HuH-7 (cell line): ENCODE data around the gene VSIG4.

Source experiments
- DNase-seq: peaks from one replicate; pipeline ENCODE4 v3.0.0; 2011; ENCODE audit warnings: low spot score

VSIG4 gene

DNA sequence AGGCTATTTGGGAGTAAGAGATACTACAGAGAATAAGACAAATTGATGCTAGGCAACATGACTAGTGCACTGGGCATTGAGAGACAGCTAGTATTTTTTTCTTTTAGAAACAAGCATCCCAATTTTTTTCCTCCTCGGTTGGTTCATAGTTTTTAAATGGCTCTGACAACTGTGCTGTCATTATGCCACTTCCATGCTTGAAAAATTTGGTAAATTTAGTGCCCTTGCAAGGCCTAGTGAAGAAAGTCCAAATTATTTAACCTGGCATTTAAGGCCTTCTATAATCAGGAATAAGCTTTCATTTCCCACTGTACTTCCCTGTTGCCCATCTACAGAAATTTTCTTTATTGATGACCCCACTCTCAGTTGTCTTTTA is 15.8 kb downstream of the VSIG4 start:
- DNase-seq = no peak

DNA sequence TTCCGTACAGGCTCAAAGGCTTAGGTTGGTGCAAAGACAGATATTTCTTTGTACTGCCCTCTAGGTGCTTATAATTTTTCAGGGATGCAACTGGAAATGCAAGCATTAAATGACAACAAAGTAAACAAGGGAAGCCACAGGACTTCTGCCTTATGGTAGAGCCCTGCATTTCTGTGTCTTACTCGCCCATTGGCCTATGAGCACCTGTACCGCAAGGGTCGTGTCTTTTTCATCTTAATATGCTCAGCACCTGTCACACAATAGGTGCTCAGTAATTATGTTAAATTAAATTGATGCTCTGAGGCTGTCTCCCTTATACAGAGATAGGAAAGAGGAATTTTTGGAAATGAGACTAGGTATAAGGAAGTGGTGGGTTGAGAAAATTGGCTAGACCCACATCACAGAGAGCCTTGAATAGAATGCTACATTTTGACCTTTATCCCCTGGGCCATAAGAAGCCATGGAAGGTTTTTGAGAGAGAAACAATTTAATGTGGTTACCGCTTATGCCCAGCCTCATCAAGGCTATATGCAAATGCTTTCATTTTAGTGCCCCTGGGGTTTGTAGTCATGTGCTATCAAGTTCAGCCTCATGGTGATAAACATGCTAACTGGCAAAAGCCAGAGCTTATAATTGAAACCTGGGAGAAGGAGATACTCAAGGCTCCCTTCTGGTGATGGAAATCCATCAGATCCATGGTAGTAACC is 16.3 kb downstream of the VSIG4 start:
- no peak for DNase-seq

DNA sequence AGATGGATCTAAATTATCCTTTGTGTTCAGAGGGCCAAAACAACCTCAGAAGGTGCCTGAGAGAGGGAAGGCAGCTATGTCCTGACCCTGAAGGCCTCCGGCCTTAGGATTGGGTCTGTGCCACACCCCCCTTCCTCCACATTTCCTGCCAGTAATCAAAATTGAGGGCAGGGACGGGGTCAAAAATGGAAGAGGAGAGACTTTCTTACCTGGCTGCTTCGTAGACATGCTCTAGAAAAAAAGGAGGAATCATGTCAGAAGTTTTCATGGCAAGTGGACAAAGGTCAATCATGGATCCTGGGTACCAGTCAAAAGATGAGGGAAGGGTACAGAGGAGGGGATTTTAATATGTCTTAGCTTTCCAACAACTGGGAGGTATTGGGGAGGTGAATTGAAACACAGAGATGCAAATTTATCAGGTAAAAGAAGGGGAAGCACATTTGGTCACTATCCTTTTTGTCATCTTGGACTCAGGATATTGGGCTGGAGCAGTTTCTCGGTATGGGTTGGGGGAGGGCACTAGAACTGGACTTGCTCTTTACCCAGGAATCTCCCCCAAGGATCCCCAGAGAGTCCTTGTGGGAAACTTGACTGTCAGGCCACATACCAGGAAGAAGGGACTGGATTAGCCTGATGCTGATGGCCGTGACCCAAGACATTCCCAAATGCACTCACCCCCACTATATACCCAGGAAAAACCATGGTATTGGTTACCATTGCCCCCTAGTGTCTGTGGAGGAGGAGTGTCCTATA is 17.1 kb downstream of the VSIG4 start:
- DNase-seq = no peak

DNA sequence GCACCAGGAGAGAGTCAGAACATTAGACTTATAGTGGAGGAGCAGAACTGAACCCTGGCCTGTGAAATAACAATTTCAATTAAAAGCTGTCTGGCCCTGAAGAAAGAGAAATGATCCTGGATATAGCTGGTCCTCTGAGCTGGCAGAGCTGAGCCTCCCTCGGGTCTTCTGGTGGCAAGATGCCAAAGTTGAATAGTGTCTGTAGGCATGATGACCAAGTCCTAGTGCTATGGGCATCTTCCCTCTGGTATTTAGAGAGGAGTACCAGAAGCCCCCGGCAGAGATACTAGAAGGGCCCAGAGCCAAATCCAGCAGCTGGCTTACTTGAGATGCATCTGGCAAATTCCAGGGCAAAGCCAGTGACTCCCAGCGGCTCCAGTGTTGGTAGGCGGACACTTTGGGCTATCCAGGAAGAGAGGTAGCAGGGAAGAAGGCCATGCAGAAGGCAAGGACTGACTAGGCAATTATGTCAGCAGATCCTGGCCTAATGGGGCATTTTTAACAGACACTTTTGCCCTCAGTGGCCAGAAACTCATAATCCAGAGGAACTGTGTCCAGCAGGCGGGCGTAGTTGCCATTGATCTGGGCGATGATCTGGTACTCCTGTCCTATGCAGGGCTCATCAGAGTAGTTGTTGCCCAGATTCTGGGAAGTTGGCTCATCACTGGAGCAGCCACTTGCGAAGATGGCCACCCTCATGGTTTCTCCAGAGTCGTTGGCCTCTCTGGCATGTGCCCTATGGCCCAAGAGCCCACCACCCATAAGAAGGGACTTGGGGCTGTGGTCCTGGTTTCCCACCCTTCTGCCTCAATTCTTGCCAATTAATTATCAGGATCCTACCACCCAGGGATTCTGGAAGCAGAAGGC is 17.9 kb downstream of the VSIG4 start:
- DNase-seq = no peak

DNA sequence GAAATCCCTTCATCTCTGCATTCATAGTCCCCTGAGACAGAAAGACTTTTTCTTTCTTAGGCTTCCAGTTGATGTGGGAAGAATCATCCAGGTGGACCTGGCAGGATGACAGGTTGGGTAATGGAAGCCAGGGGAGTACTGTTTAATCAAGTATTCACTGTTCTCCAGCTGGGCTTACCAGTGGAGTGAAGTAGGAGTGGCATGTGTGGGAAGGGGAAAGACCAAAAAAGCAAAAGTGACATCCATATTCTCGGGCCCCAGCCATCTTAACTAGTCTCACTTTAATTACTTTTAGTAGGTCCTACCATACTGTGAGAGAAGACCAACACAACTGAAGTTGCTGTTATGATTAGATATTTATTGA is 18.5 kb downstream of the VSIG4 start:
- no peak for DNase-seq

DNA sequence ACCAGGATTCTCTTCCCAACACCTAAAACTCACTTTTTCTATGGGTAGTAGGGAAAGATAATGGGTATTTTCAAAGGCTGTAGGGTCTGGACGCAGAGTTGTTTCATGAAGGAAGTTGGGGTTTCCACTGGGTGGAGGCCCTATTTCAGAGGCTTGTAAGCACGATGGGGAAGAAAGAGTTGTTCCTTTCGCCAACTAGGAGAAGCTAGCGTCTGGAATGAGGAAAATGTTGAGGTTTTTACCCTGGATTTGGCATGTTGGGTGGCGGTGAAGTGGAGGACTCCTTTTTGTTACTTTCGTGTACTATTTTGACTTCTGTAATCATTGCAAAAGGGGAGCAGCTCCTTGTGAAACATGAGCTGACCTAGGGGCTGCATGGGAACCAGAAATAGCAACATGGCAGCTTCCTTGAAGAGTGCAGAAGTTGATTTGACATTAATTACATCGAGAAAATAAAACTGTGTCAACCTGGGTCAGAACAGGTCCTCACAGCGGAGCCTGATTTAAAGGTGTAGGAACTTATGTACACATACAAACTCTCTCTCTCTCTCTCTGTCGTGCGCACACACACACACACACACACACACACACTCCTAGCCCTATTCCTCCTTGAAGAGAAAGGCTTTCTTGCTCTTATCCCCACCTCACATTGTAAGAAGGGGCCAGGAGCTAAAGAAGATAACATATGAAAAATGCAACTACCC is 19.1 kb downstream of the VSIG4 start:
- no peak for DNase-seq

DNA sequence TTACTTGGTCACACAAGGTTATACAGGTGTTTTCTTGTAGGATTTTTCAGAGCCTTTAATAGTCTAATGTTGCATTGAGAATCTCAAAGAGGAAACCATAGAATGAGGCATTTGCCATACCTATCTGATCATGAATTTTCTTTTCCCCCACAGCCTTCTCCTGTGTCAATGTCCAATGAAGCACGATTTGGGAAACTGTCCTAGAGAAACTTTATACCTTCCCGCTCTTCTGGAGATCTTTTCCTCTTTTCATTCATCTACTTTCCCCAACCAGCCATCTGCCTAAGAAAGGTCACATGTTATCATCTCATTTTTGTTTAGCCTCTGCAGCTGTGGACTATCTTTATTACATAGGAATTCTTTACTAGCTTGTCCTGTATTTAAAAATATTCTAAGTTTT is 19.9 kb downstream of the VSIG4 start:
- DNase-seq = no peak

DNA sequence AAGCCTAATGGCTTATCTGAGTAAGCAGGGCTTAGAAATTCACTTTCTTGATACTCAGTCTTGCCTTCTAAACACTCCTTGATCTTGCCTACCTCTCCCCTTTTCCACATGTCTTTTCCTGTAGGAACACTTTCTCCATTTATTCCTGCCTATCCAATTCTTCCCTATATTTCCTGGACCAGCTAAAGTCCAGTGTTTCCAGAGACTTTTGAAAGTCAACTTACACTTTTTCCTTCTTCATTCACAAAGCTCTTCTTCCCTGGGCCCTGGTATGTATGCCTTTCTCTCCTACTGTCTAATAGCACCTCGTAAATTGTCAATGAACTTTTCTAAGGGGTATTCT is 20.6 kb downstream of the VSIG4 start:
- no peak for DNase-seq

DNA sequence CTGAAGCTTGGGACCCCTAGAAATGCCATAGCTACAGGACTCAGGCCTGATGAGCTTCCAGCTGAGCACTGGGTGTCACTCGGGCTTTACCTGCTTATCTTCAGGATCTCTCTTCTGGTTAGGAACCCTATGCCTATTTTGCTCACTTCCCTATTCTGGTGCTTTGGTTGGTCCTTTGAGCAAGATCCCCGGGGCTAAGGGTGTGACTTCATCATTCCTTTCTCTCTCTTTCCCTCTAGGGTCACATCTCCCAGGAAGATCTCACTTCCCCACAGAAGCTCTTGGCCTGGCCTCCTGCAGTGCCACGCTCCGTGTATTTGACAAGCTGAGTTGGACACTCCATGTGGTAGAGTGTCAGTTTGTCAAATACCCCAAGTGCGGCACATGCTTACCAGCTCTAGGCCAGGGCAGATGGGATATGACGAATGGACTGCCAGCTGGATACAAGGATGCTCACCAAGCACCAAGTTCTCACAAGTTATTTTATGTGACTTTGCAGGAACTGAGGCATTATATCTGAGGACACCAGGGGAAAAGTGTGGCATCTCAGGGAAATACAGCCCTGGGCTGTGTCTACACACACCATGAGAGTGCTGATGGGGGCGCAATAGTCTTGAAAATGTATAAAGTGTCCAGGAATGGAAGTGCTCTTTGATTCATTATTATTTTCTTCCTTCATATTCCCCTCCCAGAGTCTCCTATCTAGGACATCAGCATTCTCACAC is 21.1 kb downstream of the VSIG4 start:
- no peak for DNase-seq

DNA sequence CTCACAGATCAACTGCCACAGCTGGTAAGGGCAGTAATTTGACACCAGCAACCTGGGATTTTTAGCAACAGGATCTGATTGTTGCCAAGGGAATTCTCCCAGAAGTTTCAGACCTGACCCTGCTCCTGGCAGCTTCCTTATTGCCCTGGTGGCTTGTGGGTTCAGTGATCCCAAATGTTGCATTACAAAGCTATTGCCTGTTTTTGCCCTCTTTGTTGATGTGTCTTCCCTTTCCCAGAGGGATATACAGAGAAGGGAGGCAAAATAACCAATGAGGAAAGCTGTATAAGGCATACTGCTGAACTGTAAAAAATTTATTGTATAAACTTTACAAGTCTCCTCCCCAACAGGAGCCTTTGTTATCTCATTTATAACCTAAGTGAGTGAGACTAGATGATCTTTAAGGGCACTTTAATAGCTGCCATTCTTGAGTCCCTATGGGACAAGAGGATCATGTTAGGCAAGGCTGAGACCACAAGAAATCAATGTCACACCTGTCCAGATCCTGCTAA is 22.2 kb downstream of the VSIG4 start:
- DNase-seq = no peak

DNA sequence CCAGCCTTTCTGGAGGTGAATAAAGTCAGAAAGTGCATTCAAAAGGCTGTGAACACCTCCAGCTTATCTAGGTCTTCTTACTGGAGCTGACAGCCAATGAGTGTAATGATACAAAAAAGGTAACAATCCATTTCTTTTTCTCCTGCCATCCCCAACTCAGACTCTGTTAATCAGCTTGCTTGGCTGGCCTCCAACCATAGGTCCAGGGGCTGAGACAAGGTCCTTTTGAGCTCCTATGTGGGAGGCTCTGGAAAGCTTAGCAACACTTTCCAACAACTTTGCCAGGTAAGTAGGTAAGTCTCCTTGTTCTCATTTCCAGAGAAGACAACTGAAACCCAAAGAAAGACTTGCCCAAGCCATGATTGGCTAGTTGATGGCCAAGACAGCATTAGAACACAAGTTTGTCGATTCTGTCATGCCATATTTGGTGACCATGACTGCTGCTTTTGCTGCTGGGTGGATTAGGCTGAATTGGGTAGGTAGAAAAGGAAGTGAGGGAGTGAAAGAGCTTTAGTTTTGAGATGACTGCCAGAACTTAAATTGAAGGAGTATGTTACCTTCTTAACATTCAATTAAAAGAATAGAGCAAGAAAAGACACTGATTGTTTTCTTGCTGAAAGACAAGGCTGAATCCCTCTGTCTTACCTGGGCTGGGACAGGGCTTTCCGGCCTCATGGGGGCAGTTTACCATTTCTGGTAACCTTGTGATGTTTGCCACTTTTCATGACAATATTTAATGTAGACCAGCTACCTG is 22.8 kb downstream of the VSIG4 start:
- no peak for DNase-seq

DNA sequence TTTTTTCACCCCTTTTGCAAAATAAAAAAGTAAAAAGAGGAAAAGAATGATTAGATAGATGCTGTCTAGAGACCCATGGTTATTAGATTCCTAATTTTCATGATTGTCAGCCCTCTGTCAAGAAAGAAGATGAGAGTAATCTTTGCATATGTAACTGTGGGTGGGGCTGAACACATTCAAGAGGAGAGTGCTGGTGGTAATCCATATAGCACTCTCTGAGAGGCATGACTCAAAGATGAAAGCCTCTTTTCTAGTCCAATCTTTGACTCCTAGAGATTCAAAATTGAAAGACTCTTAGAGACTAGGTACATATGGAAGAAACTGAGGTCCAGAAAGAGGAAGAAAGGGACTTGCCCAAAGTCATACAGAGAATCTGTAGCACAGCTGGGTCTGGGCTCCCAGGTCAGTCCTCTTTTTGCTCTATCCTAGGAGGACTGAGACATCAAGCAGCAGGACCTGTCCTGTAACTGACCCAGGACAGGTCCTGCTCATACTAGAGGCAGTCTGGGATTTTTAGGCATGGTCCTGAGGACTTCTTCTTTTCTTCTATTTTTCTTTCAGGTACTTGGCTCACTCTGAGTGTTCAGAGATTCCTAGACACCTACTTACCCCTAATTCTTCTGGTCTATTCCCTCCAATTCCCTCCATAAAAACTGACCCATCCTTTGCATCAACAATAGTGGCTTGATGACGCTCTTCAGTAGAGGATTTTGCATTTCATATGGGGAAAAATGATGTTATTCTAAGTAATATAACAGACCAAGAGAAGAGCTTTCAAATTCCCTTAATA is 23.8 kb downstream of the VSIG4 start:
- no peak for DNase-seq

DNA sequence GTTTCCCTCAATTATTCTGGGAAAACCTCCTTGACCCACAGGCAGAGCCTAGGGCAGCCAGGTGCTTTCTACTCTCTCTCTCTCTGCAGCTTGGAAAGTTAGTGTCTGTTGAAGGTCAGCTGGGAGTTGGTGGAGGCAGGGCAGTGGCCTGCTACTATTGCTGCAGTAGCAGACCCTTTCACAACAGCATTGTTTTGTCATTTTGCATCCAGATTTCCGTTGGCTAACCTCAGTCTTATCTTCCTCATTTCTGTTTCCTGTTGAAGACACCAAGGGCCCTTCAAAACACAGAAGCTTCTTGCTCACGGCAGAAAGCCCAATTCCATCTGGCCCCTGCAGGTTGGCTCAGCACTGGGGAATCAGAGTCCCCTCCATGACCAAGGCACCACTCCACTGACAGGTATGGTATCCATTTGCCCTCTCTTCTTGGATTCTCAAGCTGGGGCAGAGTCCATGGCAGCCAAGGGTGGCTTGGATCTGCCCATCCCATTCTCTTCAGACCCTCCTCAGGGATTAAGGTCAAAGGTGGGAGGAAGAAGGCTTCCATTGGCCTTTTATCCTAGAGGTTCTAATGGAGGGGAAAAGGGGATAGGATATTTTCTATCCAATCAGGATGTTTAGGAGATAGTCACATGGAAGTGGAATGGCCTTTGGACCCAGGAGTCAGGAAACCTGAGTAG is 24.6 kb downstream of the VSIG4 start:
- no peak for DNase-seq

DNA sequence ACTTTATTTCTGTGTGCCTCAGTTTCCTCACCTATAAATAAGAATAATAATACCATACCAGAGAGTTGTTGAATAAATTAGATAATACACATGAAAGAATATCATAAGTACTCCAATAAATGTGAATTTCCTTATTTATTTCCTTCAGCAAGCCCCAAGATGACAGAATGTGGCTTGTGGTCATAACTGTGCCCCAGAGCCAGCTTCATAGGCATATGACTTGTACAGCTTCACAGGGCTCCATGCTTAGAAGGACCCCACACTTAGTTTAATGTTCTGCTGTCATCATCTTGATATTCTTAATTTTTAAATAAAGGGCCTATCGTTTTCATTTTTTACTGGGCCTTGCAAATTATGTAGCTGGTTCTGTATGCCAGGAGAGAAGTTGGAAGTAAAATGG is 25.3 kb downstream of the VSIG4 start:
- DNase-seq = no peak

DNA sequence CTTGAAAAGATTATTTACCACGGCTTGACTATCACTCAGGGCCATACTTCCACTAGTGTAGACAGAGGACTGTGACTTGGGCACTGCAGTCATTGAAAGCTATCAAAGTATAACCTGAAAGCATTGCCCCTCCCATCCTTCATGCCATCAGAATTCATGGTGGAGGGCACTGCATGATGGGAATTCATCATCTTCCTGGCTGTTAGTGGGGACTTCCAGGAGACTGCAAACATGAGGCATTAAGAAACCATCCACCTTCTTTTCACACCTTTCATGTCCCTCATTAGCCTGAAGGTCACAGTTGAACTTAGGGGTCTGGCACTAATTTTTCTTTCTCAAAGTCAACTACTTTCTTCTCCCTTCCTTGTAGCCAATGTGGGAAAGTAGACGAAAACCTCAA is 25.8 kb downstream of the VSIG4 start:
- DNase-seq = no peak

DNA sequence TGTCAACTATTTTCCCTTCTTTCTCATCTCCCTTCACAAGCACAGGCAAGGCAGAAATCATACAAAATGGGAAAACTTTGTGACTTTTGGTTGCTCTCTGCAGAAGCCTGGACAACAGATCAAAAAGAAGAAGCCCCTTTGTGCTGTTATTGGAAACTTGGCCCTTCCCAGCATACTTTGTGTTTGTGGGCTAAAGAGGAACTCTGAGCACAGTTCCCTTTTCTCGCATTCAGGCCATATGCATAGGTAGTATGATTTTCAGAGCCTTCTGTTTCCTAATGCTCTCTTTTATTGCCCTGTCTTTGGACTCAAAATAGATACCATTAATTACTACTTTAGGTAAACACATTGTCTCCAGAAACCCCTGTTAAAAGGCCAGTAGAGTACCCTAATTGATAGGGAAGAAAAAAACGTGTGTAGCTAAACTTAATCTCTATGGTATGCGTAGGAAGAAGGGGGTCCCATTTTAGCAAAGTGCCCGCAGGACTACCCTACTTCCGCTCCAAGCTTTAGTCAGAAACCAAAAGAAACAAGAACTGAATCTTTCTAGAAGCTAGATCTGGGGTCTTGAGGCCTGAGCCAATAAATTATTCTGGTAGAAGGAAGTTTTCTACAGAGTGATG is 26.6 kb downstream of the VSIG4 start:
- no peak for DNase-seq

DNA sequence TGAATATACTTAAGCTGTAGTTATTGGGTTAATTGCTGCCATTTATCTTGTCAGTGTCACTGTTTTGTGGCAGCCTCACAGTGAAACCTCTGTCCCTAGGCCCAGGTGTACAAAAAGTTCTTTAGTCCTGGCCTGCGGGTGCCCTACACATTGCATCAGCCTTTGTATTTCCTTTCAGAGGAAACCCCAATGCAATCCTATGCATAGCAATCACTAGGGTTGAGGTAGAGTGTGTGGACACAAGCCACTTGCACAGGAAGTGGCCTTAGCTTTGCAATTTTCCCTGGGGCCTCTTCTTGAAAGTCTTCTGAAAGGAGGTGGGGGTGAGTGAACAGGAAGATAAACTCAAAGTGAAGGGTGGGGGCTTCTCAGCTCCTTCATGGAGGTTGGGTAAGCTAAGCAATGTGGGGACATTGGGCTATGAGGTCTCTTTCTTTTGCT is 27.8 kb downstream of the VSIG4 start:
- no peak for DNase-seq

DNA sequence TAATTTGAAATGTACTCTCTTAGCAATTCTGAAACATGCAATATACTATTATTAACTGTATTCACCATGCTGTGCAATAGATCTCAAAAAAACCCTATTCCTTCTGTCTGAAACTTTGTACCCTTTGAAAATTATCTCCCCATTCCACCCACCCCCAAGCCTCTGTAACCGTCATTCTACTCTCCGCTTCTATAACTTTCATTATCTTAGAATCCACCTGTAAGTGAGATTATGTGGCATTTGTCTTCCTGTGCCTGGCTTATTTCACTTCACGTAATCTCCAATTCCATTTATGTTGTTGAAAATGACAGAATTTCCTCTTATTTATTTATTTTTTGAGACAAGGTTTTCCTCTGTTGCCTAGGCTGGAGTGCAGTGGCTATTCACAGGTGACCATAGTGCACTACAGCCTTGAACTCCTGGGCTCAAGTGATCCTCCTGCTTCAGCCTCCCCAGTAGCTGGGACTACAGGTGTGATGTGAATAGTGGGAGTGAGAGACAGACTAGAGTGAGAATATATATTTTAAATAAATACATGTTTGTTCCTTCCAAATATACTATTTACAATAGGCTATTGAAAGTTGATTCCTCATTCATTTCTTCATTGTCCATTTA is 30.5 kb downstream of the VSIG4 start:
- no peak for DNase-seq
